SK-N-SH treated with all-trans-retinoic acid at 6 μM for 48 hours (cell line): ENCODE data around the gene LRRC42.

Source experiments
- CSDC2 ChIP-seq: fragments of 250-450 bp; sonication (Bioruptor Pico); IDR thresholded peaks from 2 replicates; pipeline ENCODE4 v1.5.0; 2020; ENCODE audit warnings: mild to moderate bottlenecking, moderate library complexity
- ESRRG ChIP-seq: fragments of 250-450 bp; sonication (Bioruptor Pico); IDR thresholded peaks from 2 replicates; pipeline ENCODE4 v1.6.1; 2021; ENCODE audit warnings: mild to moderate bottlenecking
- SNAI2 ChIP-seq: fragments of 250-450 bp; sonication (Bioruptor Pico); IDR thresholded peaks from 2 replicates; pipeline ENCODE4 v1.5.0; 2020; ENCODE audit warnings: mild to moderate bottlenecking, moderate library complexity
- ZFP30 ChIP-seq: fragments of 450-650 bp; formaldehyde crosslinking; IDR thresholded peaks from 2 replicates; pipeline ENCODE4 v1.5.0; 2022; ENCODE audit warnings: mild to moderate bottlenecking, moderate library complexity
- ZNF70 ChIP-seq: fragments of 450-650 bp; formaldehyde crosslinking; IDR thresholded peaks from 2 replicates; pipeline ENCODE4 v1.5.0; 2020; ENCODE audit warnings: mild to moderate bottlenecking, moderate library complexity

DNA sequence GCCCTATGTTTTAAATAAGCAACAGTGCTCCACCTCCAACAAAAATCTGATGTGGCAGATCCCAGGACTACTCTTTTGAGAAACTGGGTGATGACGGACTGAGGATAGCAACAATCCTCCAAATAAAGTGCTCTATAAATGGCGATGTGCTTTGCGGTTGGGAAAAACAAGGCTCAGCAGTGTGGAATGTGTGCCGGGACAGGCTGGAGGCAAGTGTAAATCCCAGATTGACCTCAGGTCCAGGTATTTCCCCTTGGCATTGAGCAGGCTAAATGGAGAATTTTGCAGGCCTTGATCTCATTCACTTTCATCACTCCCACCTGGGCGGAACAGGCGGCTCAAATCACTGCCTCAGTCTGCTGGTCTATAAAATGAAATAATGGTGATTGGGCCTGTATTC lies 35.1 kb downstream of the LRRC42 start:
- TF ChIP-seq SNAI2 (CRISPR knock-in tag) (no peak), ESRRG (CRISPR knock-in tag) (no peak), ZNF70 (CRISPR knock-in tag) (no peak), CSDC2 (no peak), ZFP30 (no peak)
